ENCODE data around the gene RPA4.

The RPA4 gene

GRCh38 chrX:96884027-96884426 is 319 bp downstream of the RPA4 start:
- no peak overlapping the region for H3K4me3 ChIP-seq (replicated peaks; ENCODE audit: insufficient read depth, low read length)
- H3K27ac ChIP-seq (replicated peaks), result no peak overlapping the region

GRCh38 chrX:96889726-96890125 is 6.0 kb downstream of the RPA4 start:
- DNase-seq (ENCODE audit: low read depth in 1 of 2, low spot score in 1 of 2), result no peak
- no peak for TF ChIP-seq SPI1 (IDR thresholded peaks at IDR 0.05; ENCODE audit: borderline replicate concordance, low read depth)
- Histone ChIP-seq H3K4me3 (replicated peaks; ENCODE audit: insufficient read depth, low read length) (no peak overlapping the region), H3K27me3 (ENCODE audit: insufficient read depth, poor library complexity, severe bottlenecking) (no peaks in the 10 kb centered on the region), H3K27ac (replicated peaks) (no peak overlapping the region)

More at GRCh38 chrX:96884027-96884426, 319 bp downstream of the RPA4 start:
- DNase-seq (ENCODE audit: low read depth in 1 of 2, low spot score in 1 of 2), result no peak
- no peak for TF ChIP-seq SPI1 (IDR thresholded peaks at IDR 0.05; ENCODE audit: borderline replicate concordance, low read depth)
- TF ChIP-seq GABPA (IDR thresholded peaks at IDR 0.05; ENCODE audit: low read depth), result no peak
- no peaks in the 10 kb centered on the region for H3K27me3 ChIP-seq (ENCODE audit: insufficient read depth, poor library complexity, severe bottlenecking)

GRCh38 chrX:96906741-96907140 is 23.0 kb downstream of the RPA4 start:
- no peaks in the 10 kb centered on the region for H3K27me3 ChIP-seq (ENCODE audit: insufficient read depth, poor library complexity, severe bottlenecking)
- no peak for DNase-seq (ENCODE audit: low read depth in 1 of 2, low spot score in 1 of 2)
- no peak overlapping the region for H3K27ac ChIP-seq (replicated peaks)
- TF ChIP-seq POLR2AphosphoS5 (IDR thresholded peaks at IDR 0.05; ENCODE audit: low read depth) (no peak), REST (IDR thresholded peaks at IDR 0.05; ENCODE audit: insufficient replicate concordance, low read depth) (no peak), SPI1 (IDR thresholded peaks at IDR 0.05; ENCODE audit: borderline replicate concordance, low read depth) (no peak), GABPA (IDR thresholded peaks at IDR 0.05; ENCODE audit: low read depth) (no peak), CTCF (IDR thresholded peaks at IDR 0.05; ENCODE audit: insufficient read depth, low read length) (no peak)
- H3K4me3 ChIP-seq (replicated peaks; ENCODE audit: insufficient read depth, low read length), result no peak overlapping the region

- Histone ChIP-seq H3K27ac (replicated peaks) (no peak overlapping the region), H3K4me3 (replicated peaks; ENCODE audit: insufficient read depth, low read length) (no peak overlapping the region), H3K27me3 (ENCODE audit: insufficient read depth, poor library complexity, severe bottlenecking) (no peaks in the 10 kb centered on the region)
- no peak for DNase-seq (ENCODE audit: low read depth in 1 of 2, low spot score in 1 of 2)
- TF ChIP-seq SPI1 (IDR thresholded peaks at IDR 0.05; ENCODE audit: borderline replicate concordance, low read depth), result no peak
- TF ChIP-seq GABPA (IDR thresholded peaks at IDR 0.05; ENCODE audit: low read depth), result no peak
- TF ChIP-seq CTCF (IDR thresholded peaks at IDR 0.05; ENCODE audit: insufficient read depth, low read length), result no peak
- no peak for TF ChIP-seq REST (IDR thresholded peaks at IDR 0.05; ENCODE audit: insufficient replicate concordance, low read depth)
- TF ChIP-seq POLR2AphosphoS5 (IDR thresholded peaks at IDR 0.05; ENCODE audit: low read depth), result no peak
Measured at GRCh38 chrX:96907516-96908272, 24.0 kb downstream of the RPA4 start.

- Histone ChIP-seq H3K4me3 (replicated peaks; ENCODE audit: insufficient read depth, low read length) (no peak overlapping the region), H3K27ac (replicated peaks) (no peak overlapping the region), H3K27me3 (ENCODE audit: insufficient read depth, poor library complexity, severe bottlenecking) (no peaks in the 10 kb centered on the region)
- DNase-seq (ENCODE audit: low read depth in 1 of 2, low spot score in 1 of 2), result no peak
- TF ChIP-seq REST (IDR thresholded peaks at IDR 0.05; ENCODE audit: insufficient replicate concordance, low read depth) (no peak), SPI1 (IDR thresholded peaks at IDR 0.05; ENCODE audit: borderline replicate concordance, low read depth) (no peak), GABPA (IDR thresholded peaks at IDR 0.05; ENCODE audit: low read depth) (no peak), CTCF (IDR thresholded peaks at IDR 0.05; ENCODE audit: insufficient read depth, low read length) (no peak), POLR2AphosphoS5 (IDR thresholded peaks at IDR 0.05; ENCODE audit: low read depth) (no peak)
Measured at GRCh38 chrX:96909291-96909690, 25.6 kb downstream of the RPA4 start.
